Measurements from ENCODE around the gene TTI1.

Gene TTI1

DNA sequence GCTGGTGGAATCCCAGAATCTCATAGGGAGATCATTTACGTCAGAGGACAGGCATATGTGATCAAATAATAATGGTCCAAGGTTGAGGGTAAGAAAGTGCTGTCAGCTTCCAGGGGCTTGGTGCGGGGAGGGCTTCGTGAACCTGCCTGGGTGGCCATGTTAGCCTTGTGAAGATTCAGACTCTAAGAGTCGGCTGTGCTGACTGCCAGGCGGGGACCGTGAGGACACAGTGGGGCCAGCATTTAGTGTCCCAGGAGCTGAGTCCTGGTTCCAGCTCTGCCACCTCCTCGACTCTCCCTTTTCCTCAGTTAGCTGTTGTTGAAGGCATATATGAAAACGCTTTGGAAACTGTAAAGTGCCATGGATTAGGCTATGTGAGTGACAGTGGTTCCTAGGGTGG lies 96.8 kb downstream of the TTI1 start:
- no peaks in the 10 kb centered on the region for H3K79me2 ChIP-seq
- H3K4me1 ChIP-seq = no peaks in the 10 kb centered on the region
- TF ChIP-seq, protein P1, sequence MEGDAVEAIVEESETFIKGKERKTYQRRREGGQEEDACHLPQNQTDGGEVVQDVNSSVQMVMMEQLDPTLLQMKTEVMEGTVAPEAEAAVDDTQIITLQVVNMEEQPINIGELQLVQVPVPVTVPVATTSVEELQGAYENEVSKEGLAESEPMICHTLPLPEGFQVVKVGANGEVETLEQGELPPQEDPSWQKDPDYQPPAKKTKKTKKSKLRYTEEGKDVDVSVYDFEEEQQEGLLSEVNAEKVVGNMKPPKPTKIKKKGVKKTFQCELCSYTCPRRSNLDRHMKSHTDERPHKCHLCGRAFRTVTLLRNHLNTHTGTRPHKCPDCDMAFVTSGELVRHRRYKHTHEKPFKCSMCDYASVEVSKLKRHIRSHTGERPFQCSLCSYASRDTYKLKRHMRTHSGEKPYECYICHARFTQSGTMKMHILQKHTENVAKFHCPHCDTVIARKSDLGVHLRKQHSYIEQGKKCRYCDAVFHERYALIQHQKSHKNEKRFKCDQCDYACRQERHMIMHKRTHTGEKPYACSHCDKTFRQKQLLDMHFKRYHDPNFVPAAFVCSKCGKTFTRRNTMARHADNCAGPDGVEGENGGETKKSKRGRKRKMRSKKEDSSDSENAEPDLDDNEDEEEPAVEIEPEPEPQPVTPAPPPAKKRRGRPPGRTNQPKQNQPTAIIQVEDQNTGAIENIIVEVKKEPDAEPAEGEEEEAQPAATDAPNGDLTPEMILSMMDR (IDR thresholded peaks at IDR 0.05) = no peak
- H3K4me2 ChIP-seq (ENCODE audit: low read length) = no peak overlapping the region
- no peak overlapping the region for H3K9ac ChIP-seq
- H3K27me3 ChIP-seq (ENCODE audit: control insufficient read depth, insufficient read depth, low read length) = peaks cover 2% of the 10 kb centered on the region
- no peak overlapping the region for H2AFZ ChIP-seq
- no peak overlapping the region for H3K4me3 ChIP-seq (ENCODE audit: low read depth, low read length)
- H3K36me3 ChIP-seq (ENCODE audit: control insufficient read depth, insufficient read depth, low read length) = no peaks in the 10 kb centered on the region
- no peaks in the 10 kb centered on the region for H3K9me3 ChIP-seq (ENCODE audit: control insufficient read depth, low read length)
- no peak overlapping the region for H3K27ac ChIP-seq

DNA sequence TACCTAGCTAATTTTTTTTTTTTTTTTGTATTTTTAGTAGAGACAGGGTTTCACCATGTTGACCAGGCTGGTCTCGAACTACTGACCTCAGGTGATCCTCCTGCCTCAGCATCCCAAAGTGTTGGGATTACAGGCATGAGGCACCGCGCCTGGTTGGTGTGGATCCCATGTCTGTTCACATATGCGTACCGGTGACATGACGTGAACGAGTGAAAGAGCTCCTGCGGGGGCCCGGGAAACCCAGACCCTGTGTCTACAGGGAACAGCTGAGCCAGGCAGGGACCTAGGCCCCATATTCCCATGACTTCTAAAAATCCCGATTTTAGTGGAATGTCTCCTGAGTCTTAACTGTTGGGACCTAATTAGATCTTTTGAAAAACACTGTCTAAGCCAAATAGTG lies 97.2 kb downstream of the TTI1 start:
- H3K4me1 ChIP-seq = no peaks in the 10 kb centered on the region
- H3K27ac ChIP-seq = no peak overlapping the region
- no peaks in the 10 kb centered on the region for H3K79me2 ChIP-seq
- H2AFZ ChIP-seq = no peak overlapping the region
- no peaks in the 10 kb centered on the region for H3K9me3 ChIP-seq (ENCODE audit: control insufficient read depth, low read length)
- TF ChIP-seq, protein P1 (IDR thresholded peaks at IDR 0.05) = no peak
- H3K9ac ChIP-seq = no peak overlapping the region
- no peak overlapping the region for H3K4me3 ChIP-seq (ENCODE audit: low read depth, low read length)
- peaks cover 2% of the 10 kb centered on the region for H3K27me3 ChIP-seq (ENCODE audit: control insufficient read depth, insufficient read depth, low read length)
- no peak overlapping the region for H3K4me2 ChIP-seq (ENCODE audit: low read length)
- no peaks in the 10 kb centered on the region for H3K36me3 ChIP-seq (ENCODE audit: control insufficient read depth, insufficient read depth, low read length)

DNA sequence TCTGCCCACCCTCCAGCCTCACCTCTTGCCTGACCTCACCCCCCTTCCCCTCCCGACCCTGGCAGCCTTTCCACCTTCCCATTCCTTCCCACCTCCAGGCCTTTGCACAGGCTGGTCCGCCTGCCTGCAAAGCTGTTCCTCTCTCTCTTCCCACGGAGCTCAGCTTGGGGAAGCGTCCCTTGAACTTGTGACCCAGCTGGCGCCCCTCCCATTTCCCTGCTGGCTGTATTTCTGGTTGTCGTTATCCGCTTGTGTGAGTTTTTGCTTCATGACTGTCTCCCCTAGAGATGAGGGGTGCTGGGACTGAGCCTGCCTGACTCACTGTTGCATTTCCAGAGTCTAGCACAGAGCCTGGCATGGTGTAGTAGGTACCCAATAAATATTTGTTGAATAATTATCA lies 97.8 kb downstream of the TTI1 start:
- Histone ChIP-seq H3K36me3 (ENCODE audit: control insufficient read depth, insufficient read depth, low read length) (no peaks in the 10 kb centered on the region), H3K27me3 (ENCODE audit: control insufficient read depth, insufficient read depth, low read length) (peaks cover 2% of the 10 kb centered on the region), H3K4me3 (ENCODE audit: low read depth, low read length) (no peak overlapping the region)

GRCh38 chr20:37934634-37935375 lies 98.5 kb downstream of the TTI1 start:
- Histone ChIP-seq H3K4me1 (no peaks in the 10 kb centered on the region), H3K27me3 (ENCODE audit: control insufficient read depth, insufficient read depth, low read length) (peaks cover 2% of the 10 kb centered on the region), H3K4me3 (ENCODE audit: low read depth, low read length) (no peak overlapping the region), H3K36me3 (ENCODE audit: control insufficient read depth, insufficient read depth, low read length) (no peaks in the 10 kb centered on the region), H3K9ac (no peak overlapping the region), H2AFZ (no peak overlapping the region), H3K9me3 (ENCODE audit: control insufficient read depth, low read length) (no peaks in the 10 kb centered on the region), H3K27ac (no peak overlapping the region), H3K79me2 (no peaks in the 10 kb centered on the region), H3K4me2 (ENCODE audit: low read length) (no peak overlapping the region)
- TF ChIP-seq, protein P1 (IDR thresholded peaks at IDR 0.05) = no peak

More for the DNA sequence above, 97.8 kb downstream of the TTI1 start:
- H2AFZ ChIP-seq = no peak overlapping the region
- H3K27ac ChIP-seq = no peak overlapping the region
- H3K4me2 ChIP-seq (ENCODE audit: low read length) = no peak overlapping the region
- TF ChIP-seq, protein P1 (IDR thresholded peaks at IDR 0.05) = no peak
- no peaks in the 10 kb centered on the region for H3K4me1 ChIP-seq
- no peak overlapping the region for H3K9ac ChIP-seq
- H3K79me2 ChIP-seq = no peaks in the 10 kb centered on the region
- no peaks in the 10 kb centered on the region for H3K9me3 ChIP-seq (ENCODE audit: control insufficient read depth, low read length)

Measured in parathyroid adenoma (tissue), 2 donors.